GM18498 (cell line): ENCODE measurements around the gene ADAM15.

Experiments used
- ATAC-seq: cut with Tn5 transposase; IDR thresholded peaks from one replicate; pipeline ENCODE4 v1.9.1; 2021; ENCODE audit warnings: mild to moderate bottlenecking, moderate library complexity; ENCODE audit not compliant: unreplicated experiment

ADAM15 gene, protein sequence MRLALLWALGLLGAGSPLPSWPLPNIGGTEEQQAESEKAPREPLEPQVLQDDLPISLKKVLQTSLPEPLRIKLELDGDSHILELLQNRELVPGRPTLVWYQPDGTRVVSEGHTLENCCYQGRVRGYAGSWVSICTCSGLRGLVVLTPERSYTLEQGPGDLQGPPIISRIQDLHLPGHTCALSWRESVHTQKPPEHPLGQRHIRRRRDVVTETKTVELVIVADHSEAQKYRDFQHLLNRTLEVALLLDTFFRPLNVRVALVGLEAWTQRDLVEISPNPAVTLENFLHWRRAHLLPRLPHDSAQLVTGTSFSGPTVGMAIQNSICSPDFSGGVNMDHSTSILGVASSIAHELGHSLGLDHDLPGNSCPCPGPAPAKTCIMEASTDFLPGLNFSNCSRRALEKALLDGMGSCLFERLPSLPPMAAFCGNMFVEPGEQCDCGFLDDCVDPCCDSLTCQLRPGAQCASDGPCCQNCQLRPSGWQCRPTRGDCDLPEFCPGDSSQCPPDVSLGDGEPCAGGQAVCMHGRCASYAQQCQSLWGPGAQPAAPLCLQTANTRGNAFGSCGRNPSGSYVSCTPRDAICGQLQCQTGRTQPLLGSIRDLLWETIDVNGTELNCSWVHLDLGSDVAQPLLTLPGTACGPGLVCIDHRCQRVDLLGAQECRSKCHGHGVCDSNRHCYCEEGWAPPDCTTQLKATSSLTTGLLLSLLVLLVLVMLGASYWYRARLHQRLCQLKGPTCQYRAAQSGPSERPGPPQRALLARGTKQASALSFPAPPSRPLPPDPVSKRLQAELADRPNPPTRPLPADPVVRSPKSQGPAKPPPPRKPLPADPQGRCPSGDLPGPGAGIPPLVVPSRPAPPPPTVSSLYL

GRCh38 chr1:155050560-155051341 is at the start of gene ADAM15:
ADAM15 (plus strand) TSS chr1:155051316; CDS start chr1:155051387, 71 bp downstream.
- peak; percentile 67 for ATAC-seq

GRCh38 chr1:155001425-155001674 is 49.8 kb upstream of the ADAM15 start:
- ATAC-seq = no peak

DNA sequence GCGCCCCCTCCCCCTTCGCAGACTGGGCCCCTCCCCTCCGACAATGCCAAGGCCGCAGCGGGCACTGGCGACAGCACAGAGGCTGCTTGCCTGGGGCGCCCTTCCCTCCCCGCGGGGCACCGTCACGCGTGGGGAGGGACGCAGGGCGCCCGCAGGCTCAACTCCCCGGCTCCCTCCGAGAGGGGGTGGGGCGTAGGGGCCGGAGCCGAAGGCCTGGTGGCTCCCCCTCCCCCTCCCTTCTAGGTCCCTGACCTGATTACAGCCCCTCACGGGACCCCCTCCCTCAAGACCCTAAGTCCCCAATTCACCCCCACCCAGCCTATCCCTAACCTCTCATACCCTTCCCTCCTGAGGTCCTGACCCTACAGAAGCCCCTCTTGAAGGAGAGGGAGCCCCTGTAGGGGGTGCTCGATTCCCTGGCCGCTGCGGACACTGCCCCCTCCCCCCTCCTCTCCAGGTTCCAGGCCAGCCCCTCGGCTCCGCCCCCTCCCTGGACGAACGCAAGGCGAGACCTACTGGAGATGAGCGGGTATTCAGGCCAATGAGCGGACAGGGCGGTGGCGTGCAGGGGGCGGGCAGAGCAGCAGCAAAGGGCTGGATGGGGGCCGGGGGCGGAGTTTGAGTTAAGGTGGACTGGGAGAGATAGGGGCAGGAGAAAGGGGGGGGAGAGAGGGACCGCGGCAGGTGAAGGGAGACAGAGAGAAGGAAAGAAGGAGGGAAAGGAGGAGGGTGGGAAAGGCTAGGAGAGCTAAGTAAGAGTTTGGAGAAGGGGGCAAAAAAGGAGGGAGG is 49.2 kb upstream of the ADAM15 start:
- peak; percentile 64 for ATAC-seq

- no peak for ATAC-seq
Observed at GRCh38 chr1:155002464-155003226, 48.5 kb upstream of the ADAM15 start, which contains the start of gene ZBTB7B. ZBTB7B (plus strand) TSS chr1:155002802; CDS start chr1:155014661, 11,859 bp downstream.

DNA sequence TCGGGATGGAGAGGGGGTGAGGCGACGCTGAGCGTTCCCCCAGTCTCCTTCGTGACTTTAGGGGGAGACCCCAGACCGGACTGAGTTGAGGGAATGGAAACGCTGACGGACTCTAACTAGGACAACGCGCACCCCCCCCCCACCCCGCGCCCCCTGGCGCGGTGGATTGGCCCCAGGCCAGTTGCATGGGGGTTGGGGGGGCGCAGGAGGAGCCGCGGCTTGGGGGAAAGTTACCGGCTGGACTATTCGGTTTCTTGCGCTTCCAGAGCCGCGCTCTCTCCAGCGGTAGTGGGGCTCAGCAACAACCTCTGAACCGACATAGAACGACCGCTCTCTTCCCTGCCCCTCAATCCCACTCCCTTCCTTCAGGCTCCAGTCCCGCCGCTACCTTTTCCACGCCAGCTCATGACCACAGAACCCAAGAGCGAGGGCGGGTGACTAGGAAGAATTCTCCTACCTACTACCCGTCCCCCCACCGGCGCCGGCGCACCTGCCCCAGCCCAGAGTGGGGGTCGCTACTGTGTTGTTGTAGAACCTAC is 47.8 kb upstream of the ADAM15 start:
- no peak for ATAC-seq

GRCh38 chr1:155003766-155004351 is 47.3 kb upstream of the ADAM15 start:
- ATAC-seq = no peak

DNA sequence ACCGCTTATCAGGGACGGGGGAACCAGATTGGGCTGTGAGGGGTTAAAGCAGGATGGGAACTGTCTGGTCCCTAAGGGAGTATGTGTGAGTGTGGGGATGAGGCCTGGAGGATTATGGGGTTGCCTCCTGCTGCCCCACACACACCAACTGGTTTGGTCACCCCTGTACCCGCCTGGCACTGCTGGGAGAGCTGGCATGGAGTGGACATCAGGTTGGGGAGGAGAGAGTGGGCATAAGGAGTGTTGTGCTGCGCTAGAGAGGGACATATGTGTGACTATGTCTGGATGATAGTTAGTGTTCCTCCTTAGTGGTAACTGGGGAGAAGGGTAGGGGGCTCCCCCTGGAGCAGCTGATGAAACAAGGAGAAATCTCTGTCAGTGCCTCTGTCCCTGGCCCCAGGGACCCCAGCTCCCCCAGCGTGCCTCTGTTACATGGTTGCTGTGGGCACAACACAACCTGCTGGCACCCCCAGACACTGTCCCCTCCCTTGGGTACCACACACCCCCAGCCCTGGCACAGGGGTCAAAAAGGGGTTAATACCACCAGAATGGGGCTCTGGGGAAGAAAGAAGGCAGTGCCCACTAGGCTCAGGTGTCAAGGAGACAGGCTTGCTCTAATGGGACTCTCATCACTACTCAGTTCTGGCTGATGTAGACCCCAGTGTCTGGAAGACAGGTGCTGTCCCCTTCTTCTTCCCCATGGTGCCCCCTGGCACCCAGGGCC is 46.6 kb upstream of the ADAM15 start:
- ATAC-seq = no peak

GRCh38 chr1:155005076-155006011 is 45.8 kb upstream of the ADAM15 start:
- no peak for ATAC-seq

DNA sequence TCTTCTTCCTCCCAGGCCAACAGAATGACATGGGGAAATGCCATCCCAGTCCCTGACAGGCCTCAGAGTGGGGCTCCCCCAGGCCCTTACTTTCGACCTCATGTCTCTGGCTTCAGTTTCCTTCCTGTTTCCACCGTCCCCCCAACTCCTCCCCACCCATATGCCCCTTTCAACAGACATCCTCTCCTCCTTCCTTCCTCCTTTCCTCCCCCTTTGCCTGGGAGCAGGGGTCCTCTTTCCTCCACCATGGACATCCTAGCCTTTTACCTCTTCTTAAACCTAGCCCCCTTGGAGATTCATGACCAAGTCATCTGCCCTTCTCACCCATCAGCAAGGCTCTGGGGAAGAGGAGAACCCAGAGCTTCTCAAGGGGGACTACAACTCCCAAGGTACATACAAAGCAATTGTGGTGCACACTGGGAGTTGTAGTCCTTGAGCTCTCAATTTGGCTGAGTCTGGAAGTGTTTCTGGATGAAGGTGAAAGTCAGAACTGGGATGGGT is 44.5 kb upstream of the ADAM15 start:
- no peak for ATAC-seq

DNA sequence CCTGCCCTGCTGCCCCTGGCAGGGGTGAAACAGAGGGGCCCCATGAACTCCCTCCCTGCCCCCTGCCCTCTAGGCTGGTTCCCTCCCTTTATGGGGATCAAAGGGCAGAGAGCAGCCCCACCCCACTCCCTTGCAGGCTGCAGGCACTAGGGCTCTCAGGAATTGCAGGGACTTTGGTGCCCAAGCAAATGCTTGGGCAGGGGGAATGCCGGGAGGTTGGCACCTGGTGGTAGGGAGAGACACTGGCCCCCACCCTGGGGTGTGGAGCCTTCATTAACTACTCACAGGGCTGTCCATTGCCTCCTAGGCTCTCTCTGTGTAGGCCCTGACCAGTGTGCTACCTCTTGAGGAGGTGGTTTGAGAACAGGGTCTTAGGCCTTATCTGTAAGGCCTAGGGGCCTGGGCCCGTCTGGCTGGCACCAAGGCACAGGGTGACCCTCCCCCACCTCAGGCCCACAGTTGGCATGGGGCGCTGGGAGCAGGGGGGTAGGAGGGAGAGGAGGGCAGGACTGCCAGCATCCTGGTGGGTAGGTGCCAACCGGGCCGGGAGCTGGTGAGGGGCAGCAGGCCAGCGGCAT is 43.8 kb upstream of the ADAM15 start:
- ATAC-seq = no peak

GRCh38 chr1:155008015-155008941 is 42.8 kb upstream of the ADAM15 start:
- ATAC-seq = no peak

- ATAC-seq = no peak
Observed at GRCh38 chr1:155009221-155009711, 41.9 kb upstream of the ADAM15 start.

DNA sequence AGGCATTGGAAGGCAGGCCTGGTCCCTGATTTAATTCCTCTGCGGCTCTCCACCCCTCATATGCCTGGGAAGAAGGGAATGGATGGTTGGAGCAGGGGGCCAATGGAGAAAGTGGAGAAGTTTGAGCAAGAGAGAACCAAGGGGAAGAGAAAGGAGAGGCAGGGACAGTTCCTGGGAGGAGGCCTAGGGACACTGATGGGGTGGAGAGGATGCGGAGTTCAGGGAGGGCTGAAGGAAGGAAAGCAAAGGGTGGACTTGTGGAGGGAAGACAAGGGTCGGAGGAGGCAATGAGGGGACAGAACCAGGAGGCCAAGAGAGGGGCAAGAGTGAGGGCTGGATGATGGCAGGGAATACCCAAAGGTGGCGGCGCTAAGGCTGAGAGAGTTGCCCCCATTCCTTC is 41.4 kb upstream of the ADAM15 start:
- no peak for ATAC-seq

- no peak for ATAC-seq
Observed at GRCh38 chr1:155010211-155010918, 40.8 kb upstream of the ADAM15 start.

GRCh38 chr1:155011004-155011416 is 40.1 kb upstream of the ADAM15 start:
- ATAC-seq = no peak
